CD4-positive, alpha-beta T cell treated with Interleukin-15 for 4 hours (primary cell): ENCODE measurements around the gene PPFIA2.

Source experiments
- DNase-seq: peaks from one replicate; pipeline ENCODE4 v3.0.0-alpha.2; 2020; ENCODE audit warnings: low spot score

The PPFIA2 gene

GRCh38 chr12:81208187-81208911, 550.8 kb downstream of the PPFIA2 start:
- no peak for DNase-seq
